Tibial nerve (tissue), 4 donors: ENCODE results near the gene JAK1.

Source experiments
- EP300 ChIP-seq, 2 donors: sonication (generic); formaldehyde crosslinking; IDR thresholded peaks; one replicate each; pipeline ENCODE4 v1.6.1; 2017; ENCODE audit warnings: antibody characterized with exemption in 2 of 2, mild to moderate bottlenecking in 1 of 2
- POLR2A ChIP-seq, 2 donors: fragments of 450-650 bp; IDR thresholded peaks; one replicate each; pipeline ENCODE4 v1.6.1; 2017; ENCODE audit warnings: antibody characterized with exemption in 2 of 2, mild to moderate bottlenecking in 2 of 2, moderate library complexity in 2 of 2
- TF ChIP-seq, protein P1 (sequence below), 5 experiments: fragments of 200-600 bp in 3 of 5; fragments of 450-650 bp in 2 of 5; sonication (generic) in 3 of 5; IDR thresholded peaks; one replicate each; pipeline ENCODE4 v1.5.1; 2016 to 2019; ENCODE audit warnings: antibody characterized with exemption in 5 of 5, mild to moderate bottlenecking in 3 of 5, moderate library complexity in 2 of 5

DNA sequence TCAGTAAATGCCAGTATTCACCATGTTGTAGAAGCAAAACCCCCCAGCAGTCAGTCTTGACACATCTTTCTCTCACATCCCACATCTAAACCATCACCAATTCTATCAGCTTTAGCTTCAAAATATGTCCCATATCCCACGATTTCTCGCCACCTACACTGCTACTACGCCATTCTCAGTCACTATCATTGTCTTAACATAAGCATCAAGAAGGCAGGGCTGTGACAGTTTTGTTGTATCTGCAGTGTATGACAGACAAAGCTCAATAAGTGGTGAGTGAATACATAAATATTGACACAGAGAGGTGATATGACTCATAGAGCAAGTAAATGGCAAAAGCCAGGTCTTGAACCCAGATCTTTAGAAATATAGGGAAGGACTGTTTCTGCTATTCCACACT lies 59.9 kb downstream of the JAK1 start:
- TF ChIP-seq POLR2A (IDR thresholded peaks at IDR 0.05): no peak
- TF ChIP-seq, protein P1, sequence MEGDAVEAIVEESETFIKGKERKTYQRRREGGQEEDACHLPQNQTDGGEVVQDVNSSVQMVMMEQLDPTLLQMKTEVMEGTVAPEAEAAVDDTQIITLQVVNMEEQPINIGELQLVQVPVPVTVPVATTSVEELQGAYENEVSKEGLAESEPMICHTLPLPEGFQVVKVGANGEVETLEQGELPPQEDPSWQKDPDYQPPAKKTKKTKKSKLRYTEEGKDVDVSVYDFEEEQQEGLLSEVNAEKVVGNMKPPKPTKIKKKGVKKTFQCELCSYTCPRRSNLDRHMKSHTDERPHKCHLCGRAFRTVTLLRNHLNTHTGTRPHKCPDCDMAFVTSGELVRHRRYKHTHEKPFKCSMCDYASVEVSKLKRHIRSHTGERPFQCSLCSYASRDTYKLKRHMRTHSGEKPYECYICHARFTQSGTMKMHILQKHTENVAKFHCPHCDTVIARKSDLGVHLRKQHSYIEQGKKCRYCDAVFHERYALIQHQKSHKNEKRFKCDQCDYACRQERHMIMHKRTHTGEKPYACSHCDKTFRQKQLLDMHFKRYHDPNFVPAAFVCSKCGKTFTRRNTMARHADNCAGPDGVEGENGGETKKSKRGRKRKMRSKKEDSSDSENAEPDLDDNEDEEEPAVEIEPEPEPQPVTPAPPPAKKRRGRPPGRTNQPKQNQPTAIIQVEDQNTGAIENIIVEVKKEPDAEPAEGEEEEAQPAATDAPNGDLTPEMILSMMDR (IDR thresholded peaks at IDR 0.05): no peak
- TF ChIP-seq EP300 (IDR thresholded peaks at IDR 0.05): no peak
